ENCODE measurements around the gene RNU6-1.
A peak's percentile ranks its signal among the peaks of the same experiment; 100 is the strongest.

The RNU6-1 gene

DNA sequence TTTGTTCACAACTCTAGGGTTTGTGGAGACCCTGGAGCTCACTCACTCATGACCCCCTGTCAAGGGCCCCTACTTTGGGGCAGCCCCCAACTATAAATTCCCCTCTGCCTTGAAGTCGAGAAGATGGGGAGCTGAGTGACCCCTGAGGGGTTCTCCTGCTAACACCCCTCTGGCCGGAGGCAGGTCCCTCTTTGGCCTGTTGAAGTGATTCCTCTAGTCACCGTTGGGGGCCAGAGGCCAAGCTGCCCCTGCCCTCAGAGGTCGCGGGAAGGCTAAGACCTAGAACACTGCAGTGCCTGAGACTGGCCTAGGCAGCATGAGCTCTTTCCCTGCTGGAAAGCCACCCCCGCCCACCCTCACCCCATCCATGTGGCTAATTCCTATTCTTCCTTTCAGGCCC, 30.0 kb downstream of the RNU6-1 start:
- peak in 4 of 42 donors; percentile 0 to 7 (median 5) for DNase-seq
- intact Hi-C loops (cut with DNase I) = no loop called here

DNA sequence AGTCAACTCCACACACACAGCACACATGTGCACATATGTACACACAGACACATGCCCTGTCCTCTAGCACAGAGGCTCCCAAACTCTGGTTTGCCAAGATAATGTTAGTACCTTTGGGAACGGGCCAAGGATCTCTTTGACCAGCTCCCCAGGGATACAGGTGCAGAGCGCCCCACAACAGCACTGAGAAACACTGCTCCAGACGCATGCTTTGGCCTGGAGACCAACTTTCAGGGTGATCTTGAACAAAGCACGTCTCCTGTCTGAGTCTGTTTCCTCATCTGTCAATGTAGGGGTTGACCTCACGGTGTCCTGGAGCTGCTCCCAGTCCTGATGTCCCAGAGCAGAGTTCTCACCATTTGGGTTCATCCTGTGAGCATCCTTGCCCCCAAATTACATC, 30.4 kb downstream of the RNU6-1 start:
- intact Hi-C loops (cut with DNase I) = no loop called here
- DNase-seq = peak in 2 of 42 donors; percentile 3 to 18

DNA sequence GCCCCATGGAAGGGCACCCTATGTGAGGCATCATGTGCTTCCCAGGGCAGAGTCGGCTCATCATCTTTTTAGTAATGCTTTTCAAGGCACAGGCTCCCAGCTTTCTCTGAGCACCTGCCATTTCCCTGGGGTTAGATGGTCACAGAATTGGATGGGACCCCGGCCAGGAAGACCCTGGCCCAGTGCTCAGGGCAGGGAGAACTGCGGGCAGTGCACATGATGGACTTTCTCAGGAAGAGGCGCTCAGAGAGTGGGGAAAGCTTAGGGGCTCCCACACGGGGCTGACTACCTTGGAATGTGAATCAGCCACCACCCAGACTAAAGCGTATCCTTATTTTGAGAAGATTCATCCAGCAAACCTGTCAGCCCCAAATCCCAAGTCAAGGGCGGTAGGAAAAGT, 31.0 kb downstream of the RNU6-1 start:
- intact Hi-C loops (cut with DNase I) = no loop called here
- peak in 3 of 42 donors; percentile 3 to 8 (median 7) for DNase-seq

DNA sequence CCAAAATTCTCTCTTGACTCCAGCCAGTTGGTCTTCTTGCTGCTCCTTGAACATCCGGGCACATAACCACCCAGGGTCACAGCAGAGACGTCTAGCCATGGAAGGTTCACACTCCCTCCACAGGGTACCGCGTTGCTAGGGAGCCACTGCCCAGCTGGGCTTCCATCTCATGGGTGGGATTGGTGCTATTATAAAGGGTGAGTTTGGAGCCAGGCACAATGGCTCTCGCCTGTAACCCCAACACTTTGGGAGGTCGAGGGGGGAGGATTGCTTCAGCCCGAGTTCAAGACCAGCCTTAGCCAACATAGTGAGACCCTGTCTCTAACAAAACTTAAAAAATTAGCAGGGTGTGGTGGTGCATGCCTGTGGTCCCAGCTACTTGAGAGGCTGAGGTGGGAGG, 32.0 kb downstream of the RNU6-1 start:
- intact Hi-C loops (cut with DNase I) = no loop called here
- peak in 2 of 42 donors; percentile 7 to 10 for DNase-seq

DNA sequence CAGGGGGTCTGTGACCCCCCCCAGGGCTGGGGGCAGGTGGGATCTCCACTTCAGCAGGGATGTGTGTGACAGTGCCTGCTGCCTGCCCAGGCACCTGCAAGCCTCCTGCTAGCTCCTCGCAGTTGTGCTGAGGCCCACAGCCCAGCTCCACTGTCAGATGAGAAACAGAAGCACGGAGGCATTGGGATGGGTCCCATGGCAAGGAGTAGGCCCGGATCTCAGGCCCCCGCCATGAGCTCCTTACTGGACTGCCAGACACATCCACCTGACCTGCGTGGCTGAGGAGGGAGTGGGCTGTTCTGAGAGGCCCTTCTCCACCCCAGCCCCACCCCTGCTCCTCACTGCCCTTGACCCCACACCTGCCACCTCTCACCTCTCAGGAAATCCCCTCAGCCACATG, 32.7 kb downstream of the RNU6-1 start:
- peak in 2 of 42 donors; percentile 7 to 19 for DNase-seq
- intact Hi-C loops (cut with DNase I) = no loop called here

DNA sequence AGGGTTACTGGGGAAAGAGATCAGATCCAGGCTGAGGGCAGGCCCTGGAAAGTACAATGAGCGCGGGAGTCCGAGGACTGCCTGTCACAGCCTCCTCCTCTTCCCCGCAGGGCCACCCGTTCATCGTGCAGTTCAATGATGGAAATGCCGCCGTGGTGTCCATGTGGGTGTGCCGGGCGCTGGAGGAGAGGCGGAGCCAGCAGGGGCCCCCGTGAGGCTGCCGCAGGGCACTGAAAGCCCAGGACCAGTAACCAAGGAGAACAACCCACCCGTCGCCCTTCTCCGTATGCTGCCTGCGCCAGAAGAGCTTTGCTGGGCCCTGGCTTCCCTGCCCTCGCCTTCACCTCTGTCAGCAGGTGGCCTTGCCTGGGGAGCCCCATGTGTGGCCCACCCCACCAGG, 33.3 kb downstream of the RNU6-1 start:
- DNase-seq = peak in 3 of 42 donors; percentile 5 to 20 (median 8)
- intact Hi-C loops (cut with DNase I) = no loop called here

DNA sequence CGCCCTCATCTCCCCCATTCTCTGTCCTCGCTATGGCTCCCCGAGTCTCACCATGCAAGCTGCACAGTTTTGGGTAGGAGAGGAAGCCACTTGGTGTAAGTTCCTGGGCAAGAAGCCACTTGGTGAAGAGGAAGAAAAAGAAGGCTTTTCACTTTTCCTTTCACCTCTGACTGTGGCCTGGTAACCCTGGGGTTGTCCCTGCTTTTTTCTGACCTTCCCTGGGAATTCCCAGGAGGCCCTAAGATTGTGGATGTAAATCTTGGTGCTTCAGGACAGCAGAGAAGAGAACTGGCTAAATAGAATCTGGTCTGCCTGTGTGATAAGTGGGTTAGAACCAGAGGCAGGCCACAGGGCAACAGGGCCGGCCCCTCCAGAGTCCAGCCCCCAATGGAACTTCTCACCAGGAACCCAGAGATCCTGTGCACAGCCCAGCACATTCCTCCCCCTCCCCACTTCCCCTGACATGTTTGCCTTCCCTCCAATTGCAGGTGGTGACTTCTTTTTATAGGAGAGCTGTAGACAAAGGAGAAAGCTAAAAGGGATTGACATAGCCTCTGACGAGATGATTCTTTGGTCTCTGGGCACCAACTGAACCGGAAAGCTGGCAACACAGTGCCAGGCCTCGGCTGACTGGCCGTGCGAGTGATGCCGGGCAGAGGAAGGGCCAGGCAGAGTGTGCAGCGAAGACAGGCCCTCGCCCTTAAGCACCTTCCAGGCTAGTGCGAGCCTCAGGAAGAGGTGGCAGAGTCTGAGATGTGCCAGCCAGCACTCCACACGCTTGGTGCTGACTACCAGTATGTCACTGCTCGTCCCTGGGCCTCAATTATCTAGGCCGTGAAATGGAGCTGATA, 34.0 kb downstream of the RNU6-1 start:
- intact Hi-C loops (cut with DNase I) = no loop called here
- DNase-seq = peak in 2 of 42 donors; percentile 8 to 19

DNA sequence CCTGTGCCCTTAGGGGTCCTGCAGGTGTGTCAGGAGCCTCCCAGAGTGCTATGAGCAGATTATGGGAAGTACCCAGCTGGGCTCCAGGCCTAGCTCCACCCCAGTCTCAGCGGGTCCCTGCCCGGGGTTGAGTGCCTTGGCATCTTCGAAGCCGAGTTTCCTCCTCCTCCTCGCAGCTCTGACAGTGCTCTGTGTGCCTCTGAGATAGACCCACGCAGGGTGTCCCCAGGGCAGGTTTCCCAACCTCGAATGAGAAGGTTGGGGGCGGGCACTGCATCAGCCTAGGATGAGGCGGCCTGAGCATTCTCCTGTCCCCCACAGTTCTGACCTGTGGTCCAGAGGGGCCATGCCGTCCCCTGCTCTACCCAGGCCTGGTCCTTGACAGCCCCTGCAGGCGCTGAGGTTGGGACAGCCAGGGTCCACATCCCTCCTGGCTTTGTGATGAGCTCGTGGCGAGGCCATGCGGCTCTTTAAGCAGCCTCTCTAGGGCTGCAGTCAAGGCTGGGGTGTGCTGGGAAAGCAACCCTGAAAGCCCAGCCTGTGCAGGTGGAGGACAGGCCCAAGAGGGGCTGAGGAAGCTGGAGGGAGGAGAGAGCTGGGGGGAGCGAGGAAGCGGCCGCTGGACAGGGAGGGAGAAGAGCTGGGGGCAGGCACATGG, 34.7 kb downstream of the RNU6-1 start:
- intact Hi-C loops (cut with DNase I) = no loop called here
- DNase-seq = peak in 38 of 42 donors; percentile 4 to 77 (median 54)

DNA sequence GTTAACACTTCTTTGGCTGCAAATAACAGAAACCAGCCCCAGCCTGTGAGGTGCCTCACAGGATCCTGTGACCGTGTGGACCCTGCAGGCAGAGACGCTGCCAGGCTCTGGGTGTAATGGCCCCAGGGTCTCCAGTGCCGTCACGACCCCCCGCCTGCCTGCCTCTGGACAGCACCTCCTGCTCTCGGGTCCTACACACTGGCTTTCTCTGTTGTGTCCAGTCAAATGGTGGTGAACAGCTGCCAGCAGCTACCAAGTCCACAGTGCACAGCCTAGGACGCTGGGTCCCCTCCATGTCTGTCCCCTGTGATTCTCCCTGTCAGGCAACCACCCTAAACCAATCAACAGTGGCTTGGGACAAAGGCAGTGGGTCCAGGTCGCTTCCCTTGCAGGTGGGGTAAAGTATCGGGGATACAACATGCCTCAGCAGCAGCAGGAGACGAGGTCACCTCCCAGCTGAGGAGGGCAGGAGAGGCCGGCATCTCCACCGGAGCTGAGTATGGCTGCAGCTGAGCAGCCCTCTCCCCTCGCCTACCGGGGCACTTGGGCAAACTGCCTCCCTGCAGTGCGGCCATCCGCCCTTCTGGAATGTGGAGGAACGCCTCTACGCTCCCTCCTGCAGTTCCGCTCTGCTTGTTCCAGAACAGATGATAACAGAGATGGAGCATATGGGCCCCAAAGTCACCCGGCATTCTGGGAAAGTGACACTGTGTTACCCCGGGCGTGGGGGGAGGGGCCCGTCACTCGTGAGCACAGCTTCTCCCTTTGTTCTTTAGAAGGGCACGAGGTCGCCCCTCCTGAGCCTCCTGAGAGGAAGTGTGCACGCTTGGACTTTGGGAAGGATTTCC, 35.6 kb downstream of the RNU6-1 start:
- intact Hi-C loops (cut with DNase I) = no loop called here

DNA sequence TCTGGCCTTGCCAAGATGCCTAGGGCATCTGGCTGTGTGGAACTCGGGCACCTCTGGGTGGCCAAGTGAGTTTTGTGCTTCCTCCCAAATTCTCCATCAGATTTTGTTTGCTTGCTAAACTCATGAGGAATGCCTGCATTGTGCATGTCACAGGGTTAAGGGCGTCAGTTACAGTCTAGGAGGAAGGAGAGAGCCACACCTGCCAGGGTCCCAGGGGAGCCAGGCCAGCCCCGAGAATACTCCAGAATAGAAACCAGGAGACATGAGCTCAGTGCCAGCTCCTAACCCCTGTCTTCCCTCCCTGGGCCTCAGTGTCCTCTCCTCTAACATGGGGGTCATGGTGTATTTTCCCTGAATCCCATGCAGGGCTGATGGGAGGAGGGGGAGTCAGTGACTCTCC, 36.5 kb downstream of the RNU6-1 start:
- intact Hi-C loops (cut with DNase I) = no loop called here
- DNase-seq = no peak

More for the DNA sequence above, 35.6 kb downstream of the RNU6-1 start:
- DNase-seq = peak in 9 of 42 donors; percentile 12 to 58 (median 33)

DNA sequence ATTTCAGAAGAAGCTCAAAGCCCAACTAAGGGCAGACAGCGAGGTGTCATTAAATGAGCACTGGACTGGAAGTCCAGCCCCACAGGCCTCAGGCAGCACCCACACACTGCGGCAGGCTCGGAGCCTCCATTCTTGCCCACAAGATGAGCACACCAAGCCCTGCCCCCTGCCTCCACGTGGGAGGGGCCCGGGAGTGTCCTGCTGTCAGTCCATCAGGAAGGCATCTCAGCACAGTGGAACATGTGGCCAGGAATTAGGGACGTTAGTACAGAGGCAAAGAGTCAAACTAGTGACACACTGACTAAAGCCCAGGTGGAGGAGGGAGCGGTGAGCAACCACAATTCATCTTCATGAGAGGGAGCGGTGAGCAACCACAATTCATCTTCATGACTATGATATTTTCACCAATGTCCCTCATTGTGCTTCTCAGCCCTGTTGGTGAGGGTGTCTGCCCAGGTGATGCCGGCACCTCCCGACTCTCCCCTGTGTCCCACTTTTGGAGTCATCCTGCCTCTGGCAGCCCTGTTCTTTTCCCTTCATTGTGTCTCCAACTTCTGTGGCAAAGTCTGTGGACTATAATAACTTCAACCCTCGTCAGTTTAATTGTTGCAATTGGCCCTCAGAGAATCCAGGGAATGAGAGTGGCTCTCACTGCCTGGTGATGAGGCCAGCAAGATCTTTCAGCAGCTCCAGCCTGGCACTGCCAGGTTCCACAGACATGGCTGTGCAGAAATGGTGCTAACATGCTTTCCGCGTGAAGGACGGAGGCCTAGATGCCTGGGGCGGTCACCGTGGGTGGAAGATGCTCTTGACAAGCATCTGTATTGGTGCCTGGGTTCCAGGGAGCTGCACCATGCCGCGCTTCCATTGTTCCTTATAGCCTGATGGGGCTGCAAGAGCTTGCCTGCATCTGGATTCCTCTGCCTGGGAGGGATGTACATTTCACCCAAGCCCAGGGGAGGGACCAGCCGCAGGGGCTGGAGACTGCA, 37.6 kb downstream of the RNU6-1 start:
- DNase-seq = no peak
- intact Hi-C loops (cut with DNase I) = no loop called here

DNA sequence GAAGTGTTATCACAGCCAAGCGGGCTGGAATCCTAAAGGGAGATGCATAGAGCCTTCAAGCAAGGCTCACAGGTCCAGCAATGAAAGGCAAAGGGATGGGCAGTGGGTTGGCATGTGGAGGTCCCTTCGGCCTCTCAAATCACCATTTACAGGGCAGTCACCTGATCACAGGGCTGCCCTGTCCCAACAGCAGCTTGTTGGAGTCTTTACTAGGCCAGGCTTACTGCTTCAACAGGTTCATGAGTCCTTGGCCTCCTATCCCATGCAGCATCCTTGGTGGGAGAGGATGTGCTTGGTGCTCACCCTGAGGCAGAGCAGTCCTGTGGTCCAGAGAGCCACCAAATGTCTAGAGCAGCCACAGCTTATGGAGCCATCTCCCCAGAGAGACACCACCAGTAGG, 38.7 kb downstream of the RNU6-1 start:
- DNase-seq = no peak
- intact Hi-C loops (cut with DNase I) = no loop called here

DNA sequence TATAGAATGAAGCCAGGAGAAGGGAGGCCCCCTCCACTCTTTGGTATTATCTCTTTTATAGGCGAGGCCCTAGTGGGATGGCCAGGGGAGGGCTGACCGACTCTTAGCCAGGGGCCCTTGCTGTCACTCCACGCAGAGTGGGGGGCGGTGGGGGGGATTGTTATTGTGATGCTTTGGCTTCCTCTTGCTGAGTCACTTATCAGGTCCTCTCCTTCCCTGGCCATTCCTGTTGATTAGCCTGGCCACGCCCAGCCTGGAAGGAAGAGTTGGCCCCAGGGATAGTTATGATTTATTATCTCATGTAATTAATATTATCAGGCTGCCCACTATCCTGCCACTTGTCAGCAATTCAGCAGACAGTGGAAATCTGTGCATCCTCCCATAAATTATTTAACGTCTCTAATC, 40.0 kb downstream of the RNU6-1 start:
- DNase-seq = no peak
- intact Hi-C loops (cut with DNase I) = no loop called here

DNA sequence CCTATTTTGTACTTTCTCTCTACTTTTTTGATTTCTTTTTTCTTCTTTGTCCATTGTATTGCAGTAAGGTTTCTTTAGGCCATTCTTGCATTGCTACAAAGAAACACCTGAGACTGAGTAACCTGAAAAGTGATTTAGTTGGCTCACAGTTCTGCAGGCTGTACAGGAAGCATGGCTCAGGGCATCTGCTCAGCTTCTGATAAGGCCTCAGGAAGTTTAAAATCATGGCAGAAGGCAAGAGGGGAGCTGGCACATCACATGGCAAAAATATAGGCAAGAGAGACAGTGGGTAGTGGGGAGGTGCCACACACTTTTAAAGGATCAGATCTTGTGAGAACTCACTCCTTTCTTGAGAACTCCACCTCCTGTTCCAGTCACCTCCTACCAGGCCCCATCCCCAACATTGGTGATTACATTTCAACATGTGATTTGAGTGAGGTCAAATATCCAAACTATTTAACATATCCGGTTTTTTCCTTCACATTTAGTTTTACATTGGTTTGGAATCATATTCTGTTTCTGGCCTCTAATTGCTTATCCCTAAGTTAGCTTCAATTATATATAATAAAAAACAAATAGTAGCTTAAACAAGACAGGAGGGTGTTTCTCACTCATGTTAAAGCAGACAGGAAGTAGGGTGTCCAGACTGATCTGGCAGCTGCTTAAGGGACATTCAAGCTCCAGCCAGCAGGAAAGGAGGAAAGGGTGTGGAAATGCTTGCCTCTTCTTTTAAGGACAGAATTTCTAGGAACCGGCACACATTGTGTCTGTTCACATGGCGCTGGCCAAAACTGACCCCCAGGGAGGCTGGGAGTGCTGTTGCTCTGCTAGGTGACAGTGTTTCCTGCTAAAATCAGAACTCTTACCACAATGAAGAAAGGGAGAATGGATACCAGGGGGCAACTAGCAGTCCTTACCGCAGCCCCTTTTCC, 43.4 kb downstream of the RNU6-1 start:
- intact Hi-C loops (cut with DNase I) = no loop called here
- DNase-seq = peak in 1 of 42 donors; percentile 27

DNA sequence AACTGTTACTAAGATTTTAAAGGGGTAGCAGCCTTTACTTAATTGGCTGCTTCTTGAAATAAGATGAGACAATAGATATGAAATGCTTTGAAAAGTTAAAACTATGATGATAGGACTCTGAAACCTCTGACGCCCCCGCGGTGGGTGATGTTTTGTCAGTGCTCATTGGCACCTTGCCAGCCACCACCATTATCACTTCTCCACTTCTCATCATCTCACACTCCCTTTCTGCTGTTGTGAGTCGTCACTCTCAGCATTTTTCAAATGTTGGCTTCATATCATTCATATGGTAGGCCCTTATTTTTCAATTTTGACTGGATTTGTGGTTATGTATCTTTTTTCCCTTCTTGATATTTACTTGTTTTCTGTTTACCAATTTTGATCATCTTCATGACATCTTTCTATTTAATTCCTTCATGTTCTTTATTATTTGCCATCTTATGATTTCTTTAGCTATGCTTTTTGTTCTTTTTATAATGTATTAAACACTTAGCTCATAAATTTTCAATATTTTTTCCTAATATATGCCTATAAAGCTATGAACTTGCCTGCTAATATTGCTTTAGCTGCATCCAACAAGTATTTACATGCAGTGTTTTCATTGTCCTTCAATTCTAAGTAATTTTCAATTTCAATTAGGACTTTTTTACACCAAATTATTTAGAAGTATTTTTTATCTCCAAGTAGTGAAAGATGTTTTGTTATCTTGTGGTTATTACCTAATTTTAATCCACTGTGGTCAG, 44.8 kb downstream of the RNU6-1 start:
- intact Hi-C loops (cut with DNase I) = no loop called here
- DNase-seq = peak in 1 of 42 donors; percentile 37

DNA sequence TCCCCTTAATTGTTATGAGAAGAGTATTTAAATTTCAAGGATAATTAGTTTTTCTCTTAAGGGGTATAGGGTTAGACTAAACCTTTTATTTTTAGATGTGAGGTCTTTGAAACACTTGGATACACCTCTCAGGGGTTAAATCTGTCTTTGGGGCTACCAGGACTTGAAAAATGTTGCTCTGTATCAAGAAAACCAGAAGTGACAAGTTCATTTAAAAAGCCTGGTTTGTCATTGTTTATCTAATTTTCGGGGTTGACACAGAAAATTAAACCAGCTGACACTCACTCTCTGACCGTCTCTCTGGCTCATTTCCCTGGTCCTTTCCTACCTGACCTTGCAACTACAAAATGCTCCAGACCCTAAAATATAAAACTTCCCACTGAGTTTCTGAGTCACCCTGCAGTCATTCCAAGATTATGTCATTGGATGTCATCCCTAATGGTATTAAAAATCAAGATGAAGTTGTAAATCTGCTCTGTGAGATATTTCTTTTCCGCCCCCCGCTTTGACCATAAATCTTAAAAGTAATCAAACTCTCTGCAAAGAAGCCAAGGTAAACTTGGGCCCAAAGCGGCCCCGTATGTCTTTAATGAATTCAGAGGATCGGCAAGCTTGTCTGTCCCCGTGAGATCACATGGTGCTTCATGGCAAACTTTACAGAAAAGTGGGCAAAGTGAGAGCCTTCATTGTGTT, 47.4 kb downstream of the RNU6-1 start:
- DNase-seq = peak in 1 of 42 donors; percentile 26
- intact Hi-C loops (cut with DNase I) = no loop called here

All from head of caudate nucleus (tissue), 42 donors.